Heart left ventricle (tissue), 13 donors: ENCODE data around the gene C1QTNF12.

Experiments
- CTCF ChIP-seq, 12 donors: fragments of 200-600 bp; sonication (generic) in 4 of 12; IDR thresholded peaks; one replicate each; pipeline versions ENCODE4 v1.5.0 to v1.8.0; 2018 to 2022; ENCODE audit warnings: antibody characterized with exemption in 12 of 12, mild to moderate bottlenecking in 5 of 12
- POLR2A ChIP-seq, 2 donors: fragments of 450-650 bp; IDR thresholded peaks; one replicate each; pipeline ENCODE4 v1.6.1; 2017; ENCODE audit warnings: antibody characterized with exemption in 2 of 2, mild to moderate bottlenecking in 2 of 2, moderate library complexity in 2 of 2
- donor health status: ischemic (EF 13 %, LVEDD 7.1; RV severe dilation, severe dysfunction).
- donor health status: DM: no; HTN: yes; CAD: no.
- donor health status: DM: no; HTN: no; CAD: no.
- donor health status: ischemic (EF 25% LVEDD 6.9; RV normal size, moderate dysfunction).
- donor health status: ischemic (EF 25% LVEDD 5.7; RV mildly dilated, moderate dysfunction).
- donor health status: ischemic (EF 35%, LVEDD 5.7; RV mildly dilated, moderate dysfunction).
- donor health status: nonischemic (EF 11% LVEDD 7.7; RV severe dilation, severe dysfunction).
- donor health status: DM: yes; HTN: yes; CAD: no.
- donor health status: PGD.
- donor health status: ischemic (EF 29% LVEDD 5.4; RV normal size, mild dysfunction).
- donor health status: nonischemic (EF 23%, LVEDD 6.1; RV moderate dilation, normal function).

GRCh38 chr1:1220197-1220596, 26.3 kb downstream of the C1QTNF12 start:
- TF ChIP-seq CTCF (IDR thresholded peaks at IDR 0.05) (no peak), POLR2A (IDR thresholded peaks at IDR 0.05) (no peak)
